Stimulated activated CD8-positive, alpha-beta memory T cell treated with anti-CD3 and anti-CD28 coated beads, Interleukin-2, amount 100 ng/mL, for 1 hour (primary cell): ENCODE data around the gene RNF223.
"Not testable (repeated sequence)": the region's sequence is repeated elsewhere in the genome, so short reads cannot be mapped to it uniquely, and the experiment has no call there.

Source experiments
- DNase-seq, 2 donors: peaks; one replicate each; pipeline ENCODE4 v3.0.0-alpha.2; 2020; ENCODE audit warnings: low read depth in 2 of 2

RNF223 gene

GRCh38 chr1:1087351-1088028, 13.4 kb upstream of the RNF223 start:
- DNase-seq = no peak

GRCh38 chr1:1086911-1087341, 12.8 kb upstream of the RNF223 start:
- DNase-seq = no peak

GRCh38 chr1:1085911-1086841, 12.1 kb upstream of the RNF223 start:
- no peak for DNase-seq

GRCh38 chr1:1085171-1085841, 11.2 kb upstream of the RNF223 start:
- DNase-seq = no peak

GRCh38 chr1:1084372-1085170, 10.5 kb upstream of the RNF223 start:
- DNase-seq = no peak

- no peak for DNase-seq
Observed at GRCh38 chr1:1083416-1084371, 9.6 kb upstream of the RNF223 start.

GRCh38 chr1:1082776-1083415, 8.8 kb upstream of the RNF223 start:
- DNase-seq = no peak

- no peak for DNase-seq
Observed at GRCh38 chr1:1082239-1082775, 8.2 kb upstream of the RNF223 start.

GRCh38 chr1:1081311-1082238, 7.5 kb upstream of the RNF223 start:
- DNase-seq = no peak

GRCh38 chr1:1080951-1081310, 6.8 kb upstream of the RNF223 start:
- DNase-seq = no peak

GRCh38 chr1:1080122-1080757, 6.1 kb upstream of the RNF223 start:
- DNase-seq = no peak

GRCh38 chr1:1079408-1080121, 5.5 kb upstream of the RNF223 start:
- DNase-seq = no peak

GRCh38 chr1:1077396-1077795, 3.3 kb upstream of the RNF223 start:
- DNase-seq = not testable (repeated sequence)

GRCh38 chr1:1075148-1075935, 1.2 kb upstream of the RNF223 start:
- DNase-seq = no peak

GRCh38 chr1:1074631-1075147, 583 bp upstream of the RNF223 start:
- DNase-seq = no peak
